GM23338 (cell line): ENCODE measurements around the gene STX16. TPM values are rescaled to one million over a fixed set of nuclear protein-coding genes. Genes with fewer than 3 reads are reported as not detected.

Experiments
- ATAC-seq: fragments of 200-7000 bp; cut with Tn5 transposase; 3 replicates; pipeline ENCODE4 v1.9.1; 2020
- DNase-seq: peaks from one replicate; pipeline ENCODE4 v3.0.0-alpha.2; 2015; ENCODE audit warnings: low spot score
- H2AFZ ChIP-seq: fragments of 200-600 bp; sonication (generic); 2 replicates; pipeline ENCODE4 v1.8.0; 2016; ENCODE audit warnings: antibody characterized with exemption, mild to moderate bottlenecking, moderate library complexity
- H3F3A ChIP-seq: fragments of 200-600 bp; sonication (generic); replicated peaks from 2 replicates; pipeline ENCODE4 v1.8.0; 2017; ENCODE audit warnings: antibody characterized with exemption, mixed run types, low read depth
- H3K27ac ChIP-seq: fragments of 200-600 bp; sonication (generic); 2 replicates; pipeline ENCODE4 v1.6.1; 2016; ENCODE audit warnings: low read depth
- H3K27me3 ChIP-seq: fragments of 200-600 bp; sonication (generic); 2 replicates; pipeline ENCODE4 v1.8.0; 2016; ENCODE audit warnings: mild to moderate bottlenecking, mixed run types, moderate library complexity; ENCODE audit not compliant: insufficient read depth
- H3K36me3 ChIP-seq: fragments of 200-600 bp; sonication (generic); 2 replicates; pipeline ENCODE4 v1.8.0; 2016; ENCODE audit warnings: mild to moderate bottlenecking; ENCODE audit not compliant: insufficient read depth
- H3K4me1 ChIP-seq: fragments of 200-600 bp; sonication (generic); 2 replicates; pipeline ENCODE4 v1.8.0; 2016; ENCODE audit warnings: mild to moderate bottlenecking, moderate library complexity; ENCODE audit not compliant: insufficient read depth
- H3K4me2 ChIP-seq: fragments of 200-600 bp; sonication (generic); 2 replicates; pipeline ENCODE4 v1.7.1; 2017; ENCODE audit warnings: mixed run types
- H3K4me3 ChIP-seq: fragments of 200-600 bp; sonication (generic); 2 replicates; pipeline ENCODE4 v1.6.1; 2016; ENCODE audit warnings: mixed run types
- H3K79me2 ChIP-seq: fragments of 200-600 bp; sonication (generic); replicated peaks from 2 replicates; pipeline ENCODE4 v1.8.0; 2017; ENCODE audit warnings: mild to moderate bottlenecking; ENCODE audit not compliant: insufficient read depth
- H3K9me2 ChIP-seq: fragments of 200-600 bp; sonication (generic); 2 replicates; pipeline ENCODE4 v1.8.0; 2017; ENCODE audit not compliant: insufficient read depth
- H4K20me1 ChIP-seq: fragments of 200-600 bp; sonication (generic); replicated peaks from 2 replicates; pipeline ENCODE4 v1.8.0; 2017; ENCODE audit warnings: mild to moderate bottlenecking; ENCODE audit not compliant: insufficient read depth
- H3K27ac Mint-ChIP-seq: 2 replicates; pipeline ENCODE4 v1.8.0; 2020; ENCODE audit warnings: inconsistent platforms, mild to moderate bottlenecking, moderate library complexity, mixed read lengths
- H3K27me3 Mint-ChIP-seq: 3 replicates; pipeline ENCODE4 v1.8.0; 2022; ENCODE audit warnings: low read depth, mild to moderate bottlenecking, moderate library complexity, mixed read lengths, inconsistent platforms; ENCODE audit not compliant: insufficient read depth, poor library complexity
- H3K36me3 Mint-ChIP-seq: 3 replicates; pipeline ENCODE4 v1.8.0; 2021; ENCODE audit warnings: low read depth, mild to moderate bottlenecking, inconsistent platforms, moderate library complexity, mixed read lengths
- H3K4me1 Mint-ChIP-seq: 3 replicates; pipeline ENCODE4 v1.8.0; 2020; ENCODE audit warnings: mild to moderate bottlenecking, inconsistent platforms, mixed read lengths
- H3K4me3 Mint-ChIP-seq: 3 replicates; pipeline ENCODE4 v1.8.0; 2021; ENCODE audit warnings: moderate library complexity, mild to moderate bottlenecking, inconsistent platforms, mixed read lengths
- H3K9me3 Mint-ChIP-seq: 3 replicates; pipeline ENCODE4 v1.8.0; 2020; ENCODE audit warnings: moderate library complexity, mild to moderate bottlenecking, inconsistent platforms, mixed read lengths
- CREB1 ChIP-seq: fragments of 250-450 bp; sonication (Bioruptor Pico); IDR thresholded peaks from 2 replicates; pipeline ENCODE4 v1.5.0; 2020; ENCODE audit warnings: low read depth, mild to moderate bottlenecking, moderate library complexity
- CTCF ChIP-seq, 2 experiments: fragments of 200-600 bp in 1 of 2; sonication (generic) in 1 of 2; conservative IDR thresholded peaks; 2 replicates each; pipeline versions ENCODE4 v1.5.1 to v1.6.1; 2016 to 2017; ENCODE audit warnings: antibody characterized with exemption in 2 of 2, low read depth in 2 of 2, mild to moderate bottlenecking in 2 of 2, moderate library complexity in 1 of 2
- EZH2 ChIP-seq: fragments of 200-600 bp; sonication (generic); IDR thresholded peaks from one replicate; pipeline ENCODE4 v1.8.0; 2017; ENCODE audit warnings: antibody characterized with exemption, mild to moderate bottlenecking, low read depth; ENCODE audit not compliant: unreplicated experiment
- JUNB ChIP-seq: IDR thresholded peaks from one replicate; pipeline ENCODE4 v1.6.1; 2016; ENCODE audit warnings: antibody characterized with exemption; ENCODE audit not compliant: unreplicated experiment
- NANOG ChIP-seq: IDR thresholded peaks from 2 replicates; pipeline ENCODE4 v1.6.1; 2016; ENCODE audit warnings: antibody characterized with exemption, borderline replicate concordance
- POLR2AphosphoS5 ChIP-seq: IDR thresholded peaks from 2 replicates; pipeline ENCODE4 v1.6.1; 2016; ENCODE audit warnings: antibody characterized with exemption, low read depth
- STAT1 ChIP-seq: IDR thresholded peaks from one replicate; pipeline ENCODE4 v1.6.1; 2016; ENCODE audit warnings: antibody characterized with exemption; ENCODE audit not compliant: unreplicated experiment
- ZNF114 ChIP-seq: fragments of 250-450 bp; sonication (Bioruptor Pico); IDR thresholded peaks from 2 replicates; pipeline ENCODE4 v1.5.0; 2020; ENCODE audit warnings: mild to moderate bottlenecking, moderate library complexity
- ZNF331 ChIP-seq: fragments of 250-450 bp; sonication (Bioruptor Pico); IDR thresholded peaks from 2 replicates; pipeline ENCODE4 v1.5.0; 2020; ENCODE audit warnings: low read depth, mild to moderate bottlenecking, moderate library complexity
- ZNF462 ChIP-seq: fragments of 250-450 bp; sonication (Bioruptor Pico); IDR thresholded peaks from 2 replicates; pipeline ENCODE4 v1.5.0; 2020; ENCODE audit warnings: mild to moderate bottlenecking, moderate library complexity
- polyA plus RNA-seq: library from polyadenylated mRNA; unstranded; fragments of >200 nt; fragmentation: Nextera tagmentation; extraction: Ambion mirVana; gene quantifications from 2 replicates; pipeline ENCODE4 v1.2.1, GENCODE V29; 2016
- total RNA-seq: library from RNA; depleted of rRNA; stranded (reverse); fragments of >200 nt; shearing (Covaris generic); gene quantifications from 2 replicates; pipeline ENCODE4 v1.2.3, GENCODE V29; 2014
- TF ChIP-seq, protein P1 (sequence below): IDR thresholded peaks from one replicate; pipeline ENCODE4 v1.6.1; 2018; ENCODE audit warnings: antibody characterized with exemption; ENCODE audit not compliant: unreplicated experiment

Gene STX16
- total and polyA plus RNA-seq, 2 experiments from 2014 or later, result 31.2 to 70.5 TPM

GRCh38 chr20:58693226-58694006 lies 42.3 kb downstream of the STX16 start (continued):
- TF ChIP-seq CREB1 (CRISPR knock-in tag) (no peak), CTCF (conservative IDR thresholded peaks at IDR 0.05; ENCODE audit: low read depth in 2 of 2) (no peak), ZNF331 (CRISPR knock-in tag) (no peak), EZH2 (no peak)

DNA sequence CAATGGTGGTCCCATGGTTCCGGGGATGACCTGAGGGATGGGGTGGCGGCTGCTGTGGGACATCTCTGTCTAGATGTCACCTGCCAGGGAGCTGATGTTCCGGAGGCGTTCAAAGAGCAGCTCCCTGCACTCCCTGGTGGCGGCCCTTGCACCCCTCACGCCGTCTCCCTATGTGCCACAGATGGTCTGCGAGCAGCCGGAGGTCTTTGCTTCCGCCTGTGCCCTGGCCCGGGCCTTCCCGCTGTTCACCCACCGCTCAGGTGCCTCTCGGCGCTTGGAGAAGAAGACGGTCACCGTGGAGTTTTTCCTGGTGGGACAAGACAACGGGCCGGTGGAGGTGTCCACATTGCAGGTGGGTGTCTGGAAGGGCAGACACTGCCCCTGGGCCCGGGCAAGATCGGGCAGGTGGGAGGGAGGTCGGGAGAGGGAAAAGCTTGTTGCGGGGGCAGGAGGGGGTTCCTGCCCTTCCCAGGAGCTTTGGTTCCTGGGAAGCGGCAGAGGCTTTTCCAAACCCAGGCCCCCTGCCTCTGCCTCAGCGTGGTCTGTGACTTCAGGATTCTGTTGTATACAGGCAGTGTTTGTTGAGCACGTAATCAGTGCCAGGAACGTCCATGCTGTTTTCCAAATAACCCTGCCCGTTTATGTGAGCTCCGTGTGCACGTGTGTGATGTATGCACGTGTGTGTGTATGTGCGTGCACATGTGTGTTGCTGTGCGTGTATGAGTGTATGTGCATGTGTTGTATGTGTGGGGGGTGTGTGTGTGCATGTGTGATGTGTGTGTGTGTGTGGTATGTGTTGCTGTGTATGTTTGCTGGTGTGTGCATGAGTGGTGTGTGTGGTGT lies 43.4 kb downstream of the STX16 start:
- Histone ChIP-seq H3F3A (peaks cover 19% of the 10 kb centered on the region), H3K4me2 (no peak overlapping the region), H3K79me2 (no peaks in the 10 kb centered on the region), H3K4me3 (no peak overlapping the region), H4K20me1 (no peaks in the 10 kb centered on the region), H3K9me2 (no peaks in the 10 kb centered on the region), H2AFZ (no peak overlapping the region), H3K27ac (no peak overlapping the region), H3K27me3 (no peaks in the 10 kb centered on the region), H3K4me1 (peaks cover 28% of the 10 kb centered on the region), H3K36me3 (no peaks in the 10 kb centered on the region; the same call in 1 of the 2 replicates)
- peak overlapping the region; percentile 31 for H3K4me3 Mint-ChIP-seq
- ATAC-seq (no peak), DNase-seq (no peak)
- peaks cover 35% of the 10 kb centered on the region for H3K4me1 Mint-ChIP-seq
- peaks cover 14% of the 10 kb centered on the region for H3K36me3 Mint-ChIP-seq
- no peaks in the 10 kb centered on the region for H3K9me3 Mint-ChIP-seq
- H3K27ac Mint-ChIP-seq, result no peak overlapping the region
- H3K27me3 Mint-ChIP-seq, result peaks cover 10% of the 10 kb centered on the region
- no peak for TF ChIP-seq ZNF331 (CRISPR knock-in tag)
- TF ChIP-seq, protein P1, sequence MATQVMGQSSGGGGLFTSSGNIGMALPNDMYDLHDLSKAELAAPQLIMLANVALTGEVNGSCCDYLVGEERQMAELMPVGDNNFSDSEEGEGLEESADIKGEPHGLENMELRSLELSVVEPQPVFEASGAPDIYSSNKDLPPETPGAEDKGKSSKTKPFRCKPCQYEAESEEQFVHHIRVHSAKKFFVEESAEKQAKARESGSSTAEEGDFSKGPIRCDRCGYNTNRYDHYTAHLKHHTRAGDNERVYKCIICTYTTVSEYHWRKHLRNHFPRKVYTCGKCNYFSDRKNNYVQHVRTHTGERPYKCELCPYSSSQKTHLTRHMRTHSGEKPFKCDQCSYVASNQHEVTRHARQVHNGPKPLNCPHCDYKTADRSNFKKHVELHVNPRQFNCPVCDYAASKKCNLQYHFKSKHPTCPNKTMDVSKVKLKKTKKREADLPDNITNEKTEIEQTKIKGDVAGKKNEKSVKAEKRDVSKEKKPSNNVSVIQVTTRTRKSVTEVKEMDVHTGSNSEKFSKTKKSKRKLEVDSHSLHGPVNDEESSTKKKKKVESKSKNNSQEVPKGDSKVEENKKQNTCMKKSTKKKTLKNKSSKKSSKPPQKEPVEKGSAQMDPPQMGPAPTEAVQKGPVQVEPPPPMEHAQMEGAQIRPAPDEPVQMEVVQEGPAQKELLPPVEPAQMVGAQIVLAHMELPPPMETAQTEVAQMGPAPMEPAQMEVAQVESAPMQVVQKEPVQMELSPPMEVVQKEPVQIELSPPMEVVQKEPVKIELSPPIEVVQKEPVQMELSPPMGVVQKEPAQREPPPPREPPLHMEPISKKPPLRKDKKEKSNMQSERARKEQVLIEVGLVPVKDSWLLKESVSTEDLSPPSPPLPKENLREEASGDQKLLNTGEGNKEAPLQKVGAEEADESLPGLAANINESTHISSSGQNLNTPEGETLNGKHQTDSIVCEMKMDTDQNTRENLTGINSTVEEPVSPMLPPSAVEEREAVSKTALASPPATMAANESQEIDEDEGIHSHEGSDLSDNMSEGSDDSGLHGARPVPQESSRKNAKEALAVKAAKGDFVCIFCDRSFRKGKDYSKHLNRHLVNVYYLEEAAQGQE, result no peak
- no peak for TF ChIP-seq STAT1
- no peak for TF ChIP-seq ZNF114 (CRISPR knock-in tag)
- TF ChIP-seq EZH2, result no peak
- no peak for TF ChIP-seq NANOG
- TF ChIP-seq ZNF462 (CRISPR knock-in tag), result no peak
- TF ChIP-seq POLR2AphosphoS5, result no peak
- no peak for TF ChIP-seq JUNB
- TF ChIP-seq CREB1 (CRISPR knock-in tag), result no peak
